Peyer's patch (tissue), 4 donors: ENCODE results near the gene ANKRD29.

Source experiments
- POLR2A ChIP-seq, 2 donors: fragments of 450-650 bp; IDR thresholded peaks; one replicate each; pipeline ENCODE4 v1.5.1; 2017; ENCODE audit warnings: antibody characterized with exemption in 2 of 2, mild to moderate bottlenecking in 2 of 2, moderate library complexity in 2 of 2
- TF ChIP-seq, protein P1 (sequence below), 6 experiments: fragments of 450-650 bp in 4 of 6; fragments of 200-600 bp in 2 of 6; sonication (generic) in 1 of 6; IDR thresholded peaks; one replicate each; pipeline ENCODE4 v1.5.1; 2017 to 2019; ENCODE audit warnings: antibody characterized with exemption in 6 of 6, mild to moderate bottlenecking in 3 of 6, moderate library complexity in 1 of 6

DNA sequence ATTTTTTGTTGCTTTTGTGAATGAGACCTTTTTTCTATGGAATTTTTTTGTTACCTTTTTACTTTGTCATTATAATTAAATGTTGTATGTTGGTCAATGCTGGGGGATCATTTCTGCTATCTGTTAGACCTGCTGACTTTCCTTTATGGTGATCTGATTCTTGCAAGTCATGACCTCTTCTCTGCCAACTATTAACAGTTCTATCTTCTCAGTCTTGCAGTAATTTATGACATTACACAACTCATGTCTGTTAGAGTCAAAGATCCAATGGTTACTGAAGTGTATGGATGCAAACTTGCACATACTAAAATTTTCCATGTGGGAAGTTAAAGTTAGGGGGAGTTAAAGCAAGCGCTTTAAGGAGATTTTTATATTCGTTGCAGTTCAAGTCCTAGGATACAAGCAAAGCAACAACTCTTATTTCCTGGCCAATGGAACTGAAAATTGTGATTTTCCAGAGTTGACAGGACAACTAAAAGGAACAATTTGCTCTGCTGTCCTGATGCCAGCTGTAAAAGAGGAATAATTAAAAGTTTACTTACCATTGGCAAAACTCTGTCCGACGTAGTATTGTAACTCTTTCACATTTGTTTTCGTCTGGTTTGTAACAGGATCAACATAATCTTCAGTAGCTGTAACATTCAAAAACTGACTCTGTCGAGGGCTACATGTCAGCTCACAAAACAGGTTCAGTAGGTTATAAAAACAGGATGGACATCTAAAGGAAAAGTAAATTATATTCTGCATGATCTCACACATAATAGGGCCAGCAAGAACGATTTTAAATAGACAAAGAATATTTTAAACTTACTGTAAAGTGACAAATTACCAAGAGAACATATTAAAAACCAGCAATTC is 94.2 kb downstream of the ANKRD29 start:
- TF ChIP-seq, protein P1, sequence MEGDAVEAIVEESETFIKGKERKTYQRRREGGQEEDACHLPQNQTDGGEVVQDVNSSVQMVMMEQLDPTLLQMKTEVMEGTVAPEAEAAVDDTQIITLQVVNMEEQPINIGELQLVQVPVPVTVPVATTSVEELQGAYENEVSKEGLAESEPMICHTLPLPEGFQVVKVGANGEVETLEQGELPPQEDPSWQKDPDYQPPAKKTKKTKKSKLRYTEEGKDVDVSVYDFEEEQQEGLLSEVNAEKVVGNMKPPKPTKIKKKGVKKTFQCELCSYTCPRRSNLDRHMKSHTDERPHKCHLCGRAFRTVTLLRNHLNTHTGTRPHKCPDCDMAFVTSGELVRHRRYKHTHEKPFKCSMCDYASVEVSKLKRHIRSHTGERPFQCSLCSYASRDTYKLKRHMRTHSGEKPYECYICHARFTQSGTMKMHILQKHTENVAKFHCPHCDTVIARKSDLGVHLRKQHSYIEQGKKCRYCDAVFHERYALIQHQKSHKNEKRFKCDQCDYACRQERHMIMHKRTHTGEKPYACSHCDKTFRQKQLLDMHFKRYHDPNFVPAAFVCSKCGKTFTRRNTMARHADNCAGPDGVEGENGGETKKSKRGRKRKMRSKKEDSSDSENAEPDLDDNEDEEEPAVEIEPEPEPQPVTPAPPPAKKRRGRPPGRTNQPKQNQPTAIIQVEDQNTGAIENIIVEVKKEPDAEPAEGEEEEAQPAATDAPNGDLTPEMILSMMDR (IDR thresholded peaks at IDR 0.05), result no peak
- TF ChIP-seq POLR2A (IDR thresholded peaks at IDR 0.05), result no peak
